ENCODE data around the gene RAP1GAP2.

RAP1GAP2 gene

GRCh38 chr17:3032258-3033247, 236.3 kb downstream of the RAP1GAP2 start:
- H3K27ac ChIP-seq, result no peak overlapping the region
- no peak for TF ChIP-seq CTCF (conservative IDR thresholded peaks at IDR 0.05)
- no peak for TF ChIP-seq ZFX (IDR thresholded peaks at IDR 0.05)

- no peak for TF ChIP-seq CTCF (conservative IDR thresholded peaks at IDR 0.05)
- TF ChIP-seq ZFX (IDR thresholded peaks at IDR 0.05), result no peak
- H3K27ac ChIP-seq, result no peak overlapping the region
These were observed 237.0 kb downstream of the RAP1GAP2 start for GRCh38 chr17:3033248-3033640.

GRCh38 chr17:3033741-3034577, 237.7 kb downstream of the RAP1GAP2 start:
- TF ChIP-seq CTCF (conservative IDR thresholded peaks at IDR 0.05), result no peak
- TF ChIP-seq ZFX (IDR thresholded peaks at IDR 0.05), result no peak
- no peak overlapping the region for H3K27ac ChIP-seq

- H3K27ac ChIP-seq, result no peak overlapping the region
- no peak for TF ChIP-seq CTCF (conservative IDR thresholded peaks at IDR 0.05)
These were observed 238.3 kb downstream of the RAP1GAP2 start for GRCh38 chr17:3034578-3034920.

GRCh38 chr17:3035256-3035967, 239.2 kb downstream of the RAP1GAP2 start:
- TF ChIP-seq ZFX (IDR thresholded peaks at IDR 0.05) (no peak), CTCF (conservative IDR thresholded peaks at IDR 0.05) (no peak)

GRCh38 chr17:3035968-3036280, 239.7 kb downstream of the RAP1GAP2 start:
- no peak overlapping the region for H3K27ac ChIP-seq
- no peak for TF ChIP-seq CTCF (conservative IDR thresholded peaks at IDR 0.05)
- no peak for TF ChIP-seq ZFX (IDR thresholded peaks at IDR 0.05)

More at GRCh38 chr17:3035256-3035967, 239.2 kb downstream of the RAP1GAP2 start:
- no peak overlapping the region for H3K27ac ChIP-seq

All from C4-2B (cell line).